T47D (cell line): ENCODE measurements around the gene MME.
A peak's percentile ranks its signal among the peaks of the same experiment; 100 is the strongest.
"Not testable (repeated sequence)": the region's sequence is repeated elsewhere in the genome, so short reads cannot be mapped to it uniquely, and the experiment has no call there.

Experiments
- DNase-seq, 2 experiments: peaks; one replicate each; pipeline versions ENCODE4 v3.0.0 to v3.0.0-alpha.2; 2011 to 2012; ENCODE audit warnings: low read depth in 1 of 2, low spot score in 1 of 2
- JUND ChIP-seq: IDR thresholded peaks from 2 replicates; pipeline ENCODE4 v1.6.1; 2012; ENCODE audit warnings: low read depth
- in situ Hi-C: cut with HindIII; loops from 2 replicates; pipeline ENCODE4 v1.10.0; 2016; ENCODE audit warnings: low sequenced_read_pairs, low pct_unique_long_range_greater_than_20kb

MME gene

DNA sequence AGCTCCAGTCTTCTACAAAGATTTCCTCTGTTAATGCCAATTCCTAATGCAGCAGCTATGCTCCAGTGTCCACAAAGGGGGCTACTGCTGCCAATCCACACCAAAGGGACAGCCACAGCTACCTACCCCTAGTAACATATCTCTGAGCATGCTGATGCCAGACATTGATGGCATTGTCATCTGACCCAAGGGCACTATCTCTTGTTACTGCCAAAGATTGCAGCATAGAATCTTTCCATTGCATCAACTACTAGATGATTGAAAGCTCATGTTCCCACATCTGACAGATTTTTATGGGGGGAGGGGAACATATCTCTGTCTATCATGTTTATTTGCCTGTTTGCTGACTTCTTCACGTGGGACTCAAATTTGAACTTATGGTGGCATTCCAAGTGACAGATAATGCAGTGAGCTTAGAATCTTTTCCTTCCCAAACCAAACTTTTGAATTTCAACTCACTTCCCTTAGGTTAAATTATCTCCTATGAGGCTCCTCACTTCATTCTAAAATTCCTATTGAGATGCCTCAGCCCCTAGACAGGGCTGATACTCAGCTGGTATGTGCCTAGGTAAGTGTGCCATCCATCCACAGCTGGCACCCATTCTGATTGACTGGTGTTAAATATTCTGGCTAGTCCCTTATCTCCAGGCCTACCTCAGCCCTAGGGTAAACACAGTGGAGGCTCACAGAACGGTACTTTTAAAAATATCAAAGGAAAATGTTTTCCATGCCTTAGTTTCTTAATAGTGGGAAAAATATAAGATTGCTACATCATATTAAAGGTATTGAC, 113.0 kb downstream of the MME start:
- TF ChIP-seq JUND: no peak
- in situ Hi-C loops: no loop called here
- no peak for DNase-seq

DNA sequence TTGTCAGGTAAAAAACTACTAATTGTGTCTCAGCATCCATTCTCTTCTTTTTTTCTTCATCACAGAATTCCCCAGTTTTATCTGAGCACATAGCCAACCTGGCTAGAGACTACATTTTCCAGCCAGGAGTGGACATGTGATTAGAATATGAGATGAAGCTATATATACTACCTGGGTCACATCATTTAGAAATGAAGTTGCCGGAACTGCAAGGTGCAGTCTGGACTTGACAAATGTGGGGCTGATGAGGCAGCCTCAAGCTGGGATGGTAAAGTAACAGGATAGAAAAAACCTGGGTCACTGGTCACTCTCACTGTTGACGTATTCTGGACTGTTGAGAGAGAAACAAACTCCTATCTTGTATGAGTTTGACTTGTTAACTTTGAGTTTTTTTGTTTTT, 113.7 kb downstream of the MME start:
- DNase-seq: no peak

DNA sequence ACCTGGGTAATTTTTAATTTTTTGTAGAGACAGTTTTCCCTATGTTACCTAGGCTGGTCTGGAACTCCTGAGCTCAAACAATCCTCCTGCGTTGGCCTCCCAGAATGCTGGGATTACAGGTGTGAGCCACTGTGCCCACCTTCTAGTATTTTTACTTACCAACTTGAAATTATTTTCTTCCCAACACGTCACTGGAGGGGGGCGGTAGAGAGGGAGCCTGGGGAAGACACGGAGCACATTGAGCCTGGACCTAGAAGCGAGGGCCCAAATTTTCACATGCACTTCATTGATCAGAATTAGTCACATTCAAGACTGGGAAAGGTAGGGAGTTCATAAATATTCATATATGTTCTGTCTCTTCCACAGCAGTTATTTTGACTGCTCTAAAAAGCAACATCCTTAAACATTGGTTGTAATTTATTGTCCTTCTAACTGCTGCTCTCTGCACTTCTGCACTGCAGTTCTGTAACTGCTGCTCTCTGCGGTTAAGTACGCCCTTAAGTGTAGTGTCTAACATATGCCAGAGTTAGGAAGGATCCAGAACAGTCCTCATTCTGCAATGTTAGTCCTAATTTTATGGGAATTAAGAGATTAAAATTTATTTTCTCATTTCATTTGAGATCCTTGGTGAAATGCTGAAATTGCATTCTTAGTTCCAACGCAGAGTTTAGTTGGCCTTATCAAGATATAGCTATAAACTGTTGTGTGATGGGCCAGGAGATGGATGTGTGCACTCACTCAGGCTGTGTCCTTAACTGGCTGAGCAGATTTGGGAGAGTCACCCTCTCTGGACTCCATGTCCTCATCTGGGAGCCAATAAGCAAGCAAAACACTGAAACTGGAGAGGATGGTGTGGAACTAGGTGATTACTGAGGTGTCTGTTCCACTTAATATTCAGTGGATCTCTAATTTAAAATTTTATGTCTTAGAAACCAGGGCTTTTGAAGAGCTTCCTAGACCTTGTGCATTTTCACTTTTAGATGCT, 115.1 kb downstream of the MME start:
- no peak for DNase-seq
- in situ Hi-C loops: no loop called here
- no peak for TF ChIP-seq JUND

More for the DNA sequence above, 113.7 kb downstream of the MME start:
- TF ChIP-seq JUND: no peak
- in situ Hi-C loops: no loop called here

DNA sequence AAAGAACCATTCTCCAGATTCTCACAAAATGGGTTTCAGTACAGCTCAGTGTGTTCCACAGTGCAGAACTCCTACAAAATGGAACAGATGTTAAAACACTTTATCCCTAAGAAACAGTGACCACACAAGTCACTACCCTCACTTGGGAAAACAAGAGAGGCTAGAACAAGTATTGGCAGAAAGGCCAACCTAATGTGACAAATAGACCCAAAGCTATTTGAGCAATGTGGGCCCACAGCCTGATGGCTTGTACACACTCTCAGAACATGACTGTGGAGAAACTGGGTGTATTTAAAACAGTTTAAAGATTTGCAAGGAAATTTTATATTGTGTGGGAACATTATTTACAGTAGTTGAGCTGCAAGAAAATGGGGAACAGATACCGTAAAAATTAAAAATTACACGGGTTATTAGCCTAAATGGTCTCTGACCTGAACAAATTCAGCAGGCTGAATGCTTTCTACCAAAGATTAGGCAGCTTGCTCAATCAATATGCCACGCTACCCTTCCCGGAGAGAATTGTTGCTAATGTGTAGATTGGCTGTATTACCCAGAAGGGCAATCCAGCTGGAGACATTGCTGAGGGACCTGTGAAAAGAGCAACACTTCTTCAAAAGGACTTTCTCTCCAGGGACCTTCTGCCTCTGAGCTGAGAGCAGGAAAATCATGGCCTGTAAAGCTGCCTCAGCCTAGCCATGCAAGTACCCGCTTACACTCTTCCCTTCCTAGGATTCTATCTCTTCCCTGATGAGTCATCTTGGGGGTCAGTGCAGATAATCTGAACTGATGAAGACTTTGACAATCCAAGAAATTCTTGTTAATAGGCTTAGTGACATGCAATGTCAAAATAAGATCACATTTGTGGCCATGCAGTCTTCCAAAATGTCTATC, 116.3 kb downstream of the MME start:
- in situ Hi-C loops: no loop called here
- no peak for DNase-seq
- no peak for TF ChIP-seq JUND

DNA sequence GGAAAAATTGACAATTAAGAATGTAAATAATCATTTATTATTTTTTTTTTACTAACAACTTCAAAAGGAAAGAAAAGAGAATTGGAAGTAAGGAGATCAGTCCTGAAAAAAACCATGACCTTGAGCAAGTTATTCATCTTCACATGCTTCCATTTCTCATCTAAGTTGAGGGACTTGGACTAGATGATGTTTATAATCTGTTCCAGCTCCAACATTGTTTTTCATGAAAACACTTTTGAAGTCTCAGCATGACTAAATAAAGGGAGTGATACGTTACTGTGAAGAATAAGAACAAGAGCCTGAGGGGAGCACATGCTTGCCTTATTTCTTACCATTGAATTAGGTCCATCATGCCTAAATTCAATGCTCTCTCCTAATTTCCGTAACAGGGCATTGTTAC, 117.7 kb downstream of the MME start:
- in situ Hi-C loops: no loop called here
- no peak for DNase-seq
- no peak for TF ChIP-seq JUND

DNA sequence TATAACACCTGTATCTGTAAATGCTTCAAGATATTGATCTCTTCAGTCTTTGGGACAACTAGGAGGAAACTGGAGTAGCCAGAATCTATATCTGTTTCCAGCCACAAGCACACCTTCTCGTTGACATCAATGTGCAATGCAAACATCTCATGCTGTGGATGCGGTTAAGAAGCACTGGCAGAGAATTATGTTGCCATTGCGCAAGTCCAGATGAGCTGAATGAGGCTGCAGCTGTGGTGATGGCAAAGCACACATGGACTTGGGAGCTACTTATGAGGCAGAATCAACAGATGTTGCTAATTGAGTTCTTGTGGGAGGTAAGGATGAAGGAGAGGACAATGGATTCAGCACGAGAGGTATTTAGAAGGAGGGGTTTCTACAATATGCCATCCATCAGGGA, 122.5 kb downstream of the MME start:
- DNase-seq: peak in 1 of 2 experiments; percentile 39
- no peak for TF ChIP-seq JUND
- in situ Hi-C loops: no loop called here

DNA sequence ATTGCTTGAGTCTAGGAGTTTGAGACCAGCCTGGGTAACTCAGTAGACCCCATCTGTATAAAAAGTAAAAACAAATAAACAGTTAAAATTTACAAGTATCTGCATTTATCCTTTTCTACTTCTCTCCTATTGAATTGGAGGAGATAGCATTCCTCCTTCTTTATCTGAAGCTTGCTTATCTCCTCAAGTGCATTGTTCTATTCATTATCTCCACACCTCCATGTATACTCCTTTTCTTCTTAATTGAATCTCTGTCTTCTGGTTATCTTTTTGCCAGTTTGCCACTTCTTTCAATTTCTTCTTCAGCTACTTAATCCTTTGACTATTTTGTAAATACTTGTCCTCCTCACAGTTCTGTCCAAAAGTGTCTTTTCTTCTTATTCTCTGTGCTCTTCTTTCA, 124.7 kb downstream of the MME start:
- DNase-seq: no peak
- in situ Hi-C loops: no loop called here
- no peak for TF ChIP-seq JUND

DNA sequence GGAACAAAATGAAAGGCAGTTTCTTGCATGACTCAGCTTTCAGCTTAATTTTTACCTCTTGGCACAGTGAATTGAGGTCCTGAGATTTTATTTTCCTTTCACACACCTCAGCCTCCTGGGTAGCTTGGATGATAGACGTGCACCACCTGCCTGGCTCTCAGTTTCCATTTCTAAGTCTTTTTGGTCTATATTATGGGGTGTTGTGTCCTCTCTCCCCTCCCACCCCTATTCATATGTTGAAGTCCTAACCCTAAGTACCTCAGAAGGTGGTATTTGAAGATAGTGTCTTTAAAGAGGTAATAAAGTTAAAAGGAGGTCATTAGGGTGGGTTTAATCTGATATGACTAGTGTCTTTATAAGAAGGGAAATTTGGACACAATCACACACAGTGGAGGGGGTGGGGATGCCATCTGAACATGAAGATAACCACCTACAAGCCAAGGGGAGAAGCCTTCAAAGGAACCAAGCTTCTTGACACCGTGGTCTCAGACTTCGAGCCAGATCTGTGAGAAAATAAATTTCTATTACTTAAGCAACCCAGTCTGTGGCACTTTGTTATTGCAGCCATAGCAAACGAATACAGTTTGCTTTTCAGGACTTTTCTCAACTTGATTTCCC, 128.2 kb downstream of the MME start:
- no peak for TF ChIP-seq JUND
- DNase-seq: no peak
- in situ Hi-C loops: no loop called here

DNA sequence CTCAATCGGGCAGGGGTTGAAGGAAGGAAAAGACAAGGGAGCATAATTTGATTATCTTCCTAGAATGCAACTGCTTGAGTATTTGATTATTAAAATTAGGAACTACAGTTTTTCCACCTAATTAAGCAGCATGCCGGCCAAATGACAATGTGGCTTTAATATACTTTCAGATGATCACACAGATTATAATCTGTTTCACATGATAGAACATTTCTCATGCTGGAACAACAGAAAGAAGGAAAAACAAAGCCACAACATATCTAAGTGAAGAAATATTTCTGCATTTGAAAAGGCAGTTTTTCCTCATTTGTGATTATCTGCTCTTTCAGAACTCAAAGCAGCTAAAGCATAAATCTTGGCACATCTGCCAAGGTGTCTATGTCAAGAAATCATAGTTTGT, 130.6 kb downstream of the MME start:
- TF ChIP-seq JUND: no peak

DNA sequence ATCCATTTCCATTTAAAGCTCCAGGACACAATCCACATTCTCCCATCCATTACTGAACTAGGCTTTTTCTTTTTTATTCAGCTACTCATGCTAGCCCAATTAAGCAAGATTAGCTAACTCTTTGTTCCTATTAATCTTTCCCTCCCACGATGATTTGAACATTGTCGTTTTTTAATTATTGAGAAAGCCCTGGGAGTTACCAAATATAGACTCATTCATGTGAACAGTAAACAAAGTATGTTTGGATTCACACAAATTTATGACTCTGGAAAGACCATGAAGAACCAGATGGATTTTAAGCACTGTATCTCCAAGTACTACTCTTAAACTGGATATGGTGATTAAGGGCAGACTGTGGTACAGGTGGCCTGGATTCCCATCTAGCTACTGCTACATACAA, 131.1 kb downstream of the MME start:
- no peak for TF ChIP-seq JUND
- DNase-seq: no peak
- in situ Hi-C loops: no loop called here

More for the DNA sequence above, 130.6 kb downstream of the MME start:
- in situ Hi-C loops: no loop called here
- DNase-seq: no peak

DNA sequence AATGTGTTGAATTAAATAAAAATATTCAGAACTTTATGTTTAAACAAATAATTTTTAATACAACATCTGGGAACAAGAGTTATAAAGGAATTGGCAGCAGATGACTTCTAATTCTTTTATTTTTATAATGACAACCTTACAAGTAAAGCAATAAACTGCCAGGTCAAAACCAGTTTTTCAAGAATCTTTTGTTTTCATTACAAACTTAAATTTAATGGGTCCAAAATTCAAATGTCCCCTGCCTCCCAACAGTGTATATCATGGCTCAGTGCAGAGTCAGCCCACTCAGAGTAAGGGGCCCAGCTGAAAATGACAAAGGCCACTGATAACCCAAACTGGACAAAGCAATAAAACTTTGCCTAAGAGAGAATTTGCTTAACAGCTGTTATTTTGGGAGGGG, 131.8 kb downstream of the MME start:
- no peak for TF ChIP-seq JUND
- in situ Hi-C loops: no loop called here
- DNase-seq: peak in 1 of 2 experiments; percentile 26

DNA sequence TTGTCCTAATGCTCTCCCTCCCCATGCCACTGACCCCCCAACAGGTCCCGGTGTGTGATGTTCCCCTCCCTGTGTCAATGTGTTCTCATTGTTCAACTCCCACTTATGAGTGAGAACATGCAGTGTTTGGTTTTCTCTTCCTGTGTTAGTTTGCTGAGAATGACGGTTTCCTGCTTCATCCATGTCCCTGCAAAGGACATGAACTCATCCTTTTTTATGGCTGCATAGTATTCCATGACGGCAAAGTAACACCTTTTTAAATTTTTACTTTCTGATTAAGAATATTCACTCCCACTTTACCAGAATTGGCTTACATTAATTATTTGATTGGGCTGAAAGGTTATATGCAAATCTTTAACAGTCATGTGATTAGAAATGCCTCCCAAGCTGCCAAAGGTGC, 135.9 kb downstream of the MME start:
- DNase-seq, in situ Hi-C loops: not testable (repeated sequence)
